ENCODE measurements around the gene MOGAT1. TPM values are rescaled to one million over a fixed set of nuclear protein-coding genes. Genes with fewer than 3 reads are reported as not detected.
A peak's percentile ranks its signal among the peaks of the same experiment; 100 is the strongest.

MOGAT1 gene
- total RNA-seq, 4 donors from 2014 or later = not detected

DNA sequence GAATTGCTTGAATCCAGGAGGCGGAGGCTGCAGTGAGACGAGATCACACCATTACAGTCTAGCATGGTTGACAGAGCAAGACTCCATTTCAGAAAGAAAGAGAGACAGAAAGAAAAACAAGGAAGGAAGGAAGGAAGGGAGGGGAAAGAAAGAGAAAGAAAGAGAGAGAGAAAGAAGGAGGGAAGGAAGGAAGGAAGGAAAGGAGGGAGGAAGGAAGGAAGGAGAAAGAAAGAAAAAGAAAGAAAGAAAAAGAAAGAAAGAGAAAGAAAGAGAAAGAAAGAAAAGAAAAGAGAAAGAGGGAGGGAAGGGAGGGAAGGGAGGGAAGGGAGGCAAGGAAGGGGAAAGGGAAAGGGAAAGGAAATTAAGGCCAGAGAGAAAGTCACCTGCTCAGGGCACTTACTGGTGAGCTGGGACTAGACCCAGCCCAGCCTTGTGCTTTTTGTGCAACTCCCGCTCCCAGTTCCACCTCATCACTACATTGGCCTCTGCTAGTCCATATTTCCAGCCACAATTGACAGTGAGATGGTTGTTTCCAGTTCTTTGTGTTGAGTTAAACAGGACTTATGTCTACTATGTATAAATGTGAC, 35.7 kb downstream of the MOGAT1 start:
- no peaks in the 10 kb centered on the region for H3K36me3 ChIP-seq
- H3K27me3 ChIP-seq = no peaks in the 10 kb centered on the region
- no peaks in the 10 kb centered on the region for H3K9me3 ChIP-seq
- DNase-seq = no peak
- no peak overlapping the region for H3K4me3 ChIP-seq
- TF ChIP-seq POLR2A (IDR thresholded peaks at IDR 0.05) = no peak
- TF ChIP-seq, protein P1, sequence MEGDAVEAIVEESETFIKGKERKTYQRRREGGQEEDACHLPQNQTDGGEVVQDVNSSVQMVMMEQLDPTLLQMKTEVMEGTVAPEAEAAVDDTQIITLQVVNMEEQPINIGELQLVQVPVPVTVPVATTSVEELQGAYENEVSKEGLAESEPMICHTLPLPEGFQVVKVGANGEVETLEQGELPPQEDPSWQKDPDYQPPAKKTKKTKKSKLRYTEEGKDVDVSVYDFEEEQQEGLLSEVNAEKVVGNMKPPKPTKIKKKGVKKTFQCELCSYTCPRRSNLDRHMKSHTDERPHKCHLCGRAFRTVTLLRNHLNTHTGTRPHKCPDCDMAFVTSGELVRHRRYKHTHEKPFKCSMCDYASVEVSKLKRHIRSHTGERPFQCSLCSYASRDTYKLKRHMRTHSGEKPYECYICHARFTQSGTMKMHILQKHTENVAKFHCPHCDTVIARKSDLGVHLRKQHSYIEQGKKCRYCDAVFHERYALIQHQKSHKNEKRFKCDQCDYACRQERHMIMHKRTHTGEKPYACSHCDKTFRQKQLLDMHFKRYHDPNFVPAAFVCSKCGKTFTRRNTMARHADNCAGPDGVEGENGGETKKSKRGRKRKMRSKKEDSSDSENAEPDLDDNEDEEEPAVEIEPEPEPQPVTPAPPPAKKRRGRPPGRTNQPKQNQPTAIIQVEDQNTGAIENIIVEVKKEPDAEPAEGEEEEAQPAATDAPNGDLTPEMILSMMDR (IDR thresholded peaks at IDR 0.05) = no peak
- H3K4me1 ChIP-seq = peaks cover 0 to 5% (median 2%) of the 10 kb centered on the region in 4 donors
- no peak overlapping the region for H3K27ac ChIP-seq

DNA sequence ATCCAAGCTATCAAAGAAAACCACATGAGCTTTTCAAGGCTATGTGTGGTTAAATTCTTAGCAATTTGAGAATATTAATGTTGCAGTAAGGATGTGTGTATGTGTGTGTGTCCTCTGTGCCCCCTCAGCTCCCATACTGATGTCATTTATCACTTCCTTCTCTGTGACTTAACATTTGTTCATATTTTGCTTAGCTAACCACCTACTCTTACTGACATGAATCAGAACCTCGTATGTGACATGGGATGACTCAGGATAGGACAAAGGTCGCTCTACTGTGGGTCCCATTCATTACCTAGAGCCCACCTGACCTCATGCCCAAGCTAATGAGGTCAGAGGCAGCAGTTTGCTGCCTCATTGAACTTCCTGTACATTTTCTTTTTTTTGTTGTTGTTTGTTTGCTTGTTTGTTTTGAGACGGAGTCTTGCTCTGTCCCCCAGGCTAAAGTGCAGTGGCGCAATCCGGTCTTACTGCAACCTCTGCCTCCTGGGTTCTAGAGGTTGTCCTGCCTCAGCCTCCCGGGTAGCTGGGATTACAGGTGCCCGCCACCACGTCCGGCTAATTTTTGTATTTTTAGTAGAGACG, 36.3 kb downstream of the MOGAT1 start:
- Histone ChIP-seq H3K36me3 (no peaks in the 10 kb centered on the region), H3K27ac (no peak overlapping the region), H3K27me3 (no peaks in the 10 kb centered on the region), H3K4me1 (peaks cover 0 to 5% (median 2%) of the 10 kb centered on the region in 4 donors), H3K4me3 (no peak overlapping the region), H3K9me3 (no peaks in the 10 kb centered on the region)
- no peak for DNase-seq
- TF ChIP-seq, protein P1 (IDR thresholded peaks at IDR 0.05) = no peak
- TF ChIP-seq POLR2A (IDR thresholded peaks at IDR 0.05) = no peak

DNA sequence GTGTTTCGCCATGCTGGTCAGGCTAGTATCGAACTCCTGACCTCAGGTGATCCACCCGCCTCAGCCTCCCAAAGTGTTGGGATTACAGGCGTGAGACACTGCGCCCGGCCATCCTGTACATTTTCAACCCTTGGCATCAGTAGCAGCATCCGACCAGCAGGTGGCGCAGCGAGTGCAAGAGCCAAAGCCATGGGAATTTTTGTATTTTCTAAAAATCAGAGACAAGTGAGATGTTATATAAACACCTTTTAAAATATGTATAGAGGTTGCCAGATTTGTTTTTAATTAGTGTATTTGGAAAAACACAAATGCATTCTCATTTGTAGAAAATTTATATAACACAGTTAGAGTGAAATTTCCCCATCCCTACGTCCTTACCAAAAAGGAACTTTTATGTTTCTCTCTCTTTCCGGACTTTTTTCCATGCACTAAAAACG, 36.8 kb downstream of the MOGAT1 start:
- Histone ChIP-seq H3K36me3 (no peaks in the 10 kb centered on the region), H3K27me3 (no peaks in the 10 kb centered on the region), H3K9me3 (no peaks in the 10 kb centered on the region), H3K4me3 (no peak overlapping the region), H3K4me1 (peaks cover 0 to 5% (median 2%) of the 10 kb centered on the region in 4 donors), H3K27ac (no peak overlapping the region)
- TF ChIP-seq, protein P1 (IDR thresholded peaks at IDR 0.05) = peak; percentile 87 to 93 (median 92)
- TF ChIP-seq POLR2A (IDR thresholded peaks at IDR 0.05) = no peak
- peak; percentile 76 to 90 (median 84) for DNase-seq

DNA sequence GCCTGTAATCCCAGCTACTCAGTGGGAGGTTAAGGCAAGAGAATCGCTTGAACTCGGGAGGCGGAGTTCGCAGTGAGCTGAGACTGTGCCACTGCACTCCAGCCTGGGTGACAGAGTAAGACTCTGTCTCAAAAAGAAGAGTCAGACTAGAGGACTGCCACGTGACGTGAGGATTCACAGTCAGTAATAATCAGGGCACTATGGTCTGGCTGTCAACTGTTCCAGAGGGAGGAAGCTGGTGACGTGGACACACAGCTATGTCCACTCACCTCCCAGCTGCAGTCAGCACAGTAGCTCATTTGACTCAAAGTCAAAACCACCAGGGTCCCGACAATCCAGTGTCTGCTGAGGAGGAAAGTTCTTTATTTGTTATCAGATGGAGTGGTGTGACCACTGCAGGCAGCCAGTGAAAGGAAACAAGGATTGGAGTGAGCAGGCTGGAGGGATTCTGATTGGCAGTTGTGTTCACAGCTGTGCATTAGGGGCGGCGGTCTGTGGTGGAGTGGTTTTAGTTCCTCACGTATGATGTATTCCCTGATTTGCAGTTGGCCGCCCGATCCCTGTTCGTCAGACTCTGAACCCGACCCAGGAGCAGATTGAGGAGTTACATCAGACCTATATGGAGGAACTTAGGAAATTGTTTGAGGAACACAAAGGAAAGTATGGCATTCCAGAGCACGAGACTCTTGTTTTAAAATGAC, 37.9 kb downstream of the MOGAT1 start:
- Histone ChIP-seq H3K27me3 (no peaks in the 10 kb centered on the region), H3K4me3 (peak overlapping the region in 1 of 4 donors; percentile 27), H3K36me3 (no peaks in the 10 kb centered on the region), H3K4me1 (peaks cover 0 to 9% (median 2%) of the 10 kb centered on the region in 4 donors), H3K9me3 (no peaks in the 10 kb centered on the region), H3K27ac (peak overlapping the region in 3 of 4 donors; percentile 5 to 54 (median 27))
- DNase-seq = peak; percentile 22 to 72 (median 60)
- TF ChIP-seq POLR2A (IDR thresholded peaks at IDR 0.05) = no peak
- TF ChIP-seq, protein P1 (IDR thresholded peaks at IDR 0.05) = no peak

DNA sequence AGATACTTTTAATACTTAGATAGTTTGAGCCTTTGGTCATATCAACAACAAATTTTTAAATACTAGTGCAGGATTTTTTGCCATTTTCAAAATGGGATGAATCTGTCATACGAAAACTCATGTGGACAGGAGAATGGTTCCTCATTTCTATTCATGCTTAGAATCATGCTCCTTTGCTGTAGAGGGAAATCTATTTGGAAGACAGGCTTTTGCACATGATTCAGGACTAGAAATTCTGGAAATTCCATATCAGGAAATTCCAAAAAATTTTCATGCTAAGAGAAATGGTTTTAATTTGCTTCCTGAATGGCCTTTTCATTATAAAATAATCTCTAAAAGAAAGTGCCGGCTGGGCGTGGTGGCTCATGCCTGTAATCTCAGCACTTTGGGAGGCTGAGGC, 39.3 kb downstream of the MOGAT1 start:
- Histone ChIP-seq H3K36me3 (no peaks in the 10 kb centered on the region), H3K4me3 (no peak overlapping the region), H3K9me3 (no peaks in the 10 kb centered on the region), H3K27ac (no peak overlapping the region), H3K27me3 (no peaks in the 10 kb centered on the region), H3K4me1 (peaks cover 0 to 19% (median 2%) of the 10 kb centered on the region in 4 donors)
- TF ChIP-seq, protein P1 (IDR thresholded peaks at IDR 0.05) = no peak
- TF ChIP-seq POLR2A (IDR thresholded peaks at IDR 0.05) = no peak
- DNase-seq = no peak

Measured in Peyer's patch (tissue), 4 donors.